D721Med (cell line): ENCODE data around the gene RBFOX1.

Experiments used
- DNase-seq: peaks from one replicate; pipeline ENCODE4 v3.0.0; 2011; ENCODE audit warnings: low spot score; ENCODE audit not compliant: insufficient read length
- FAIRE-seq: peaks from 2 replicates; lab custom pipeline; 2011; peaks lifted over from hg19 to GRCh38; lab: Jason Lieb, UNC
- CTCF ChIP-seq: IDR thresholded peaks from 2 replicates; pipeline ENCODE4 v1.5.1; 2012; ENCODE audit warnings: mild to moderate bottlenecking, control low read depth; ENCODE audit not compliant: insufficient read depth; ENCODE audit errors: missing control alignments

RBFOX1 gene

GRCh38 chr16:7369204-7369603 lies 36.6 kb downstream of the RBFOX1 start:
- TF ChIP-seq CTCF: no peak
- FAIRE-seq: no peak
- DNase-seq: no peak

- DNase-seq (no peak), FAIRE-seq (no peak)
- TF ChIP-seq CTCF: no peak
These were observed 39.5 kb downstream of the RBFOX1 start for GRCh38 chr16:7372095-7372494.

- DNase-seq: no peak
- no peak for TF ChIP-seq CTCF
- FAIRE-seq: no peak
These were observed 41.1 kb downstream of the RBFOX1 start for GRCh38 chr16:7373776-7374175.

- no peak for TF ChIP-seq CTCF
- FAIRE-seq: no peak
- no peak for DNase-seq
These were observed 42.0 kb downstream of the RBFOX1 start for GRCh38 chr16:7374614-7375174.

GRCh38 chr16:7376227-7376626 lies 43.6 kb downstream of the RBFOX1 start:
- DNase-seq (no peak), FAIRE-seq (no peak)

GRCh38 chr16:7377231-7377630 lies 44.6 kb downstream of the RBFOX1 start:
- no peak for TF ChIP-seq CTCF
- no peak for DNase-seq
- FAIRE-seq: no peak

More at GRCh38 chr16:7376227-7376626, 43.6 kb downstream of the RBFOX1 start:
- TF ChIP-seq CTCF: no peak

- no peak for TF ChIP-seq CTCF
- FAIRE-seq (no peak), DNase-seq (no peak)
These were observed 45.5 kb downstream of the RBFOX1 start for GRCh38 chr16:7378024-7378695.
